ENCODE results near the gene INVS. TPM values are rescaled to one million over a fixed set of nuclear protein-coding genes. Genes with fewer than 3 reads are reported as not detected.

The INVS gene
- total RNA-seq, 1 donor from 2014 or later, result 25.6 TPM

- DNase-seq (ENCODE audit: low read depth, low spot score), result no peak
- no peak overlapping the region for H3K27ac Mint-ChIP-seq (ENCODE audit: unreplicated experiment)
- H3K27me3 Mint-ChIP-seq (ENCODE audit: low read depth), result no peaks in the 10 kb centered on the region
- H3K36me3 Mint-ChIP-seq (ENCODE audit: low read depth), result peaks cover 8% of the 10 kb centered on the region
- no peak overlapping the region for H3K4me3 Mint-ChIP-seq
- TF ChIP-seq CTCF (conservative IDR thresholded peaks at IDR 0.05), result no peak
- peaks cover 7% of the 10 kb centered on the region for H3K4me1 Mint-ChIP-seq
- no peaks in the 10 kb centered on the region for H3K9me3 Mint-ChIP-seq
Measured at GRCh38 chr9:100112677-100113336, 13.8 kb downstream of the INVS start.

GRCh38 chr9:100117316-100117715 is 18.3 kb downstream of the INVS start:
- no peak overlapping the region for H3K27ac Mint-ChIP-seq (ENCODE audit: unreplicated experiment)

GRCh38 chr9:100120286-100120685 is 21.2 kb downstream of the INVS start:
- Mint-ChIP-seq H3K27me3 (ENCODE audit: low read depth) (no peaks in the 10 kb centered on the region), H3K4me3 (no peak overlapping the region), H3K4me1 (no peaks in the 10 kb centered on the region), H3K9me3 (no peaks in the 10 kb centered on the region), H3K36me3 (ENCODE audit: low read depth) (peaks cover 18% of the 10 kb centered on the region), H3K27ac (ENCODE audit: unreplicated experiment) (no peak overlapping the region)
- TF ChIP-seq CTCF (conservative IDR thresholded peaks at IDR 0.05), result no peak
- DNase-seq (ENCODE audit: low read depth, low spot score), result no peak

More at GRCh38 chr9:100117316-100117715, 18.3 kb downstream of the INVS start:
- H3K4me1 Mint-ChIP-seq, result no peaks in the 10 kb centered on the region
- peaks cover 18% of the 10 kb centered on the region for H3K36me3 Mint-ChIP-seq (ENCODE audit: low read depth)
- no peak overlapping the region for H3K4me3 Mint-ChIP-seq
- TF ChIP-seq CTCF (conservative IDR thresholded peaks at IDR 0.05), result no peak
- no peaks in the 10 kb centered on the region for H3K9me3 Mint-ChIP-seq
- DNase-seq (ENCODE audit: low read depth, low spot score), result no peak
- H3K27me3 Mint-ChIP-seq (ENCODE audit: low read depth), result no peaks in the 10 kb centered on the region

- no peaks in the 10 kb centered on the region for H3K4me1 Mint-ChIP-seq
- no peak for DNase-seq (ENCODE audit: low read depth, low spot score)
- H3K9me3 Mint-ChIP-seq, result no peaks in the 10 kb centered on the region
- H3K4me3 Mint-ChIP-seq, result no peak overlapping the region
- H3K27ac Mint-ChIP-seq (ENCODE audit: unreplicated experiment), result no peak overlapping the region
- TF ChIP-seq CTCF (conservative IDR thresholded peaks at IDR 0.05), result no peak
- no peaks in the 10 kb centered on the region for H3K27me3 Mint-ChIP-seq (ENCODE audit: low read depth)
- peaks cover 10% of the 10 kb centered on the region for H3K36me3 Mint-ChIP-seq (ENCODE audit: low read depth)
Measured at GRCh38 chr9:100125236-100125635, 26.2 kb downstream of the INVS start.

GRCh38 chr9:100125910-100126309 is 26.9 kb downstream of the INVS start:
- H3K27me3 Mint-ChIP-seq (ENCODE audit: low read depth), result no peaks in the 10 kb centered on the region
- H3K27ac Mint-ChIP-seq (ENCODE audit: unreplicated experiment), result no peak overlapping the region
- H3K4me3 Mint-ChIP-seq, result no peak overlapping the region
- peaks cover 5% of the 10 kb centered on the region for H3K36me3 Mint-ChIP-seq (ENCODE audit: low read depth)
- no peaks in the 10 kb centered on the region for H3K4me1 Mint-ChIP-seq
- DNase-seq (ENCODE audit: low read depth, low spot score), result no peak
- no peak for TF ChIP-seq CTCF (conservative IDR thresholded peaks at IDR 0.05)
- H3K9me3 Mint-ChIP-seq, result no peaks in the 10 kb centered on the region

Measured in neural crest cell (in vitro differentiated cells).